ENCODE results near the gene GABPA. TPM values are rescaled to one million over a fixed set of nuclear protein-coding genes. Genes with fewer than 3 reads are reported as not detected.

GABPA gene
- total and polyA plus RNA-seq, 9 of the 15 experiments (the other 6 are each of a cell fraction or from before 2014, with no cell fraction given), result 8.9 to 35.7 (median 22.8) TPM

DNA sequence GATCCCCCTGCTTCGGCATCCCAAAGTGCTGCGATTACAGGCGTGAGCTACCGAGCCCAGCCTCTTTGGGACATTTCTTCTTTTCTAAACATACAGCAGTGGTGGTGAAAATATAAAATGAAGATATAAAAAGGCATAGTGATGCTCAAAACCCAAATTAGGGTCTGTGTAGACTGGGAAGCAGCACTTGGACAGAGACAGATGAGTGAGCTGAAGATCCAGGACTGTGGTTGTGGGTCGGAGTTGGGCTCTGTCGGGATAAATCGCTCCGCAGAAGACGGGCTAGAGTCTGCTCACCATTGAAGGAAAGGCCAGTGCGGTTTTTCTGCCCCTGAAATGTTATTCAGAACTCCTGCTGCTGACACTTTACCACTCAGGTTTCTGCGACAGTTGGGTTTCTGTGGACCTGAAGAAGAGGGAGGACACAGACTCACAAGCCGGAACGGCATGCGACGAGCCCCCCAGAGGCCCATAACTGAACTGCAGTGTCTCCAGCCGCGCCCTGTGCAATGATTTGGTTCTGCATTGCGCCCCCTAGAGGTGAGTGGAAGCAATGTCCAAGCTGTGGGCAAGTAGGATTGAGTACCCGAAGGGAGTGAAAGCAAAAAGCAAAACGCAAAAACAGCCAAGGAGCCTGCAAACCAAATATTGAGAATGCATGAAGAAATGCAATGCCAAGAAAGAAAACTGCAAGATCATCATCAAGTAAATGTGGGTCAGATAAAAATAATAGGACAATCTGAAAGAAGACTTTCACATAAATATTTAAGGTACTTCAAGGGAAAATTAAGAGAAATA lies 66.6 kb downstream of the GABPA start (continued):
- TF ChIP-seq KLF16 (IDR thresholded peaks at IDR 0.05), result peak; percentile 68; the same call in 1 of the 2 replicates
- TF ChIP-seq KHSRP (IDR thresholded peaks at IDR 0.05), result 0 out of 2 replicates have a peak, but pooled peaks have one; percentile 23
- no peak for TF ChIP-seq ZNF511 (CRISPR knock-in tag; IDR thresholded peaks at IDR 0.05)
- TF ChIP-seq, protein P1, sequence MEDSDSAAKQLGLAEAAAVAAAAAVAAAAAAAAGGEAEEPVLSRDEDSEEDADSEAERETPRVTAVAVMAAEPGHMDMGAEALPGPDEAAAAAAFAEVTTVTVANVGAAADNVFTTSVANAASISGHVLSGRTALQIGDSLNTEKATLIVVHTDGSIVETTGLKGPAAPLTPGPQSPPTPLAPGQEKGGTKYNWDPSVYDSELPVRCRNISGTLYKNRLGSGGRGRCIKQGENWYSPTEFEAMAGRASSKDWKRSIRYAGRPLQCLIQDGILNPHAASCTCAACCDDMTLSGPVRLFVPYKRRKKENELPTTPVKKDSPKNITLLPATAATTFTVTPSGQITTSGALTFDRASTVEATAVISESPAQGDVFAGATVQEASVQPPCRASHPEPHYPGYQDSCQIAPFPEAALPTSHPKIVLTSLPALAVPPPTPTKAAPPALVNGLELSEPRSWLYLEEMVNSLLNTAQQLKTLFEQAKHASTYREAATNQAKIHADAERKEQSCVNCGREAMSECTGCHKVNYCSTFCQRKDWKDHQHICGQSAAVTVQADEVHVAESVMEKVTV (CRISPR knock-in tag; IDR thresholded peaks at IDR 0.05), result 0 out of 2 replicates have a peak, but pooled peaks have one; percentile 52
- TF ChIP-seq RAD21 (CRISPR knock-in tag; conservative IDR thresholded peaks at IDR 0.05 in 1 of 2, IDR thresholded peaks at IDR 0.05 in 1 of 2), result peak; percentile 44 to 85; a peak in 3 of 4 replicates
- peak; percentile 67 for TF ChIP-seq REST (IDR thresholded peaks at IDR 0.05; ENCODE audit: borderline replicate concordance)
- TF ChIP-seq REST (CRISPR knock-in tag; IDR thresholded peaks at IDR 0.05; ENCODE audit: low read depth), result no peak
- TF ChIP-seq ZNF780A (CRISPR knock-in tag; IDR thresholded peaks at IDR 0.05), result no peak
- 0 out of 2 replicates have a peak, but pooled peaks have one; percentile 41 for TF ChIP-seq ETV1 (tag; conservative IDR thresholded peaks at IDR 0.05; ENCODE audit: low read depth)
- no peak for TF ChIP-seq ZNF146 (CRISPR knock-in tag; IDR thresholded peaks at IDR 0.05; ENCODE audit: unreplicated experiment)
- TF ChIP-seq, protein P2, sequence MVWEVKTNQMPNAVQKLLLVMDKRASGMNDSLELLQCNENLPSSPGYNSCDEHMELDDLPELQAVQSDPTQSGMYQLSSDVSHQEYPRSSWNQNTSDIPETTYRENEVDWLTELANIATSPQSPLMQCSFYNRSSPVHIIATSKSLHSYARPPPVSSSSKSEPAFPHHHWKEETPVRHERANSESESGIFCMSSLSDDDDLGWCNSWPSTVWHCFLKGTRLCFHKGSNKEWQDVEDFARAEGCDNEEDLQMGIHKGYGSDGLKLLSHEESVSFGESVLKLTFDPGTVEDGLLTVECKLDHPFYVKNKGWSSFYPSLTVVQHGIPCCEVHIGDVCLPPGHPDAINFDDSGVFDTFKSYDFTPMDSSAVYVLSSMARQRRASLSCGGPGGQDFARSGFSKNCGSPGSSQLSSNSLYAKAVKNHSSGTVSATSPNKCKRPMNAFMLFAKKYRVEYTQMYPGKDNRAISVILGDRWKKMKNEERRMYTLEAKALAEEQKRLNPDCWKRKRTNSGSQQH (CRISPR knock-in tag; IDR thresholded peaks at IDR 0.05), result no peak
